K562 (cell line): ENCODE results near the gene OCA2. TPM values are rescaled to one million over a fixed set of nuclear protein-coding genes. Genes with fewer than 3 reads are reported as not detected.

Experiments
- ATAC-seq: fragments of 200-7000 bp; cut with Tn5 transposase; 3 replicates; pipeline ENCODE4 v1.9.1; 2020; ENCODE audit warnings: moderate library complexity
- BruUV-seq: library from RNA; stranded (reverse); fragments of 400-500 nt; replicated peaks from 2 replicates; lab custom pipeline; 2021; lab: Mats Ljungman, UMichigan
- CTCF ChIA-PET: fragments of 300-600 bp; formaldehyde crosslinking; extraction: SDS; loops from one replicate; lab custom pipeline; 2021; ENCODE audit warnings: low intra/inter-chr PET ratio; lab: Yijun Ruan, JAX
- POLR2A ChIA-PET: fragments of 300-600, 350-650 bp; sonication (Branson Sonifier 250); formaldehyde crosslinking; extraction: SDS; loops from one replicate; lab custom pipeline; 2021; ENCODE audit warnings: antibody characterized with exemption, inconsistent platforms; lab: Yijun Ruan, JAX
- DNase-seq, 4 experiments: peaks; one replicate each; pipeline versions ENCODE4 v3.0.0 to v3.0.0-alpha.2; 2011 to 2018; ENCODE audit warnings: low spot score in 3 of 4, mixed read lengths in 3 of 4; ENCODE audit errors: extremely low read depth in 1 of 4
- FAIRE-seq: peaks from 2 replicates; lab custom pipeline; 2011; peaks lifted over from hg19 to GRCh38; lab: Jason Lieb, UNC
- H2AFZ ChIP-seq: 2 replicates; pipeline ENCODE4 v1.6.0; 2011; ENCODE audit warnings: low read depth, low read length, control low read depth, inconsistent platforms
- H3K27ac ChIP-seq: fragments of 200-600 bp; 3 replicates; pipeline ENCODE4 v1.8.0; 2011; ENCODE audit warnings: low read depth, mild to moderate bottlenecking, control low read depth, inconsistent platforms, low read length, moderate library complexity, mixed read lengths; ENCODE audit errors: extremely low read depth
- H3K27me3 ChIP-seq, 2 experiments: fragments of 300-600 bp in 1 of 2; 2 replicates in 1 of 2; 3 replicates in 1 of 2; pipeline versions ENCODE4 v1.6.0 to v1.8.0; 2011; ENCODE audit warnings: inconsistent platforms in 2 of 2, low read length in 2 of 2, mild to moderate bottlenecking in 1 of 2, mixed read lengths in 1 of 2, moderate library complexity in 1 of 2; ENCODE audit not compliant: control insufficient read depth in 2 of 2, insufficient read depth in 2 of 2
- H3K36me3 ChIP-seq: fragments of 300-600 bp; 3 replicates; pipeline ENCODE4 v1.8.0; 2011; ENCODE audit warnings: mild to moderate bottlenecking, low read length, inconsistent platforms; ENCODE audit not compliant: control insufficient read depth, insufficient read depth
- H3K4me1 ChIP-seq, 2 experiments: fragments of 200-600 bp in 1 of 2; replicated peaks in 1 of 2; 2 replicates in 1 of 2; 3 replicates in 1 of 2; pipeline versions ENCODE4 v1.5.1 to v1.8.0; 2011; ENCODE audit warnings: inconsistent platforms in 2 of 2, low read length in 2 of 2, mild to moderate bottlenecking in 1 of 2, mixed read lengths in 1 of 2, moderate library complexity in 1 of 2; ENCODE audit not compliant: control insufficient read depth in 2 of 2, insufficient read depth in 2 of 2
- H3K4me2 ChIP-seq: 2 replicates; pipeline ENCODE4 v1.6.1; 2011; ENCODE audit warnings: low read length, control low read depth, inconsistent platforms, mixed read lengths; ENCODE audit not compliant: insufficient read depth
- H3K4me3 ChIP-seq: fragments of 200-600 bp; sonication (generic), shearing (Covaris generic); 2 replicates; pipeline ENCODE4 v1.5.1; 2016; ENCODE audit warnings: control low read depth, inconsistent platforms
- H3K79me2 ChIP-seq: fragments of 200-600 bp; 3 replicates; pipeline ENCODE4 v1.8.0; 2011; ENCODE audit warnings: low read length, inconsistent platforms; ENCODE audit not compliant: control insufficient read depth, insufficient read depth
- H3K9ac ChIP-seq, 2 experiments: 2 replicates each; pipeline versions ENCODE4 v1.6.0 to v1.6.1; 2011; ENCODE audit warnings: low read depth in 2 of 2, low read length in 2 of 2, control low read depth in 1 of 2, inconsistent platforms in 1 of 2, mild to moderate bottlenecking in 1 of 2, mixed read lengths in 1 of 2; ENCODE audit not compliant: insufficient read depth in 1 of 2
- H3K9me1 ChIP-seq: one replicate; pipeline ENCODE4 v1.6.0; 2011; ENCODE audit warnings: inconsistent platforms, mild to moderate bottlenecking, low read length, moderate library complexity; ENCODE audit not compliant: control insufficient read depth, insufficient read depth
- H3K9me3 ChIP-seq: replicated peaks from 2 replicates; pipeline ENCODE4 v1.5.1; 2011; ENCODE audit warnings: low read depth, low read length, inconsistent platforms; ENCODE audit not compliant: control insufficient read depth, insufficient read depth
- H4K20me1 ChIP-seq: replicated peaks from 2 replicates; pipeline ENCODE4 v1.6.1; 2011; ENCODE audit warnings: low read length, inconsistent platforms, mixed read lengths; ENCODE audit not compliant: control insufficient read depth, insufficient read depth
- ATF1 ChIP-seq, 2 experiments: fragments of 450-650 bp in 1 of 2; IDR thresholded peaks; 2 replicates each; pipeline ENCODE4 v1.6.1; 2016; ENCODE audit warnings: missing compliant biosample characterization in 1 of 2, missing genetic modification characterization in 1 of 2
- LEF1 ChIP-seq: fragments of 450-650 bp; IDR thresholded peaks from 2 replicates; pipeline ENCODE4 v1.6.1; 2016; ENCODE audit warnings: mild to moderate bottlenecking
- ZNF583 ChIP-seq: fragments of 250-450 bp; sonication (Bioruptor Pico); IDR thresholded peaks from 2 replicates; pipeline ENCODE4 v1.4.0; 2020
- WGBS: fragments of 100-300 bp; shearing (Covaris generic); methylation state at CpG from one replicate; pipeline ENCODE4 v1.1.6; 2016; ENCODE audit warnings: low coverage, mixed read lengths; ENCODE audit not compliant: insufficient coverage; ENCODE audit errors: missing lambda C conversion rate; 5-methylcytosine and 5-hydroxymethylcytosine counted together
- in situ Hi-C: fragments of 300-500 bp; cut with MboI; formaldehyde crosslinking; loops from 4 replicates; pipeline ENCODE4 v1.15.0; 2018; ENCODE audit warnings: inconsistent platforms, mixed read lengths
- intact Hi-C: fragments of 100-400 bp; cut with micrococcal nuclease; formaldehyde crosslinking; loops from 2 replicates; pipeline ENCODE4 v1.14.2; 2022
- polyA plus RNA-seq, 8 experiments: library from polyadenylated mRNA; depleted of rRNA in 4 of 8; stranded (reverse) in 5 of 8; unstranded in 3 of 8; fragments of >200 nt; fragmentation: Nextera tagmentation in 2 of 8; fragmentation: Illumina TruSeq in 1 of 8; extraction: Ambion mirVana in 2 of 8; extraction: Trizol in 1 of 8; gene quantifications; 2 replicates each; pipeline versions ENCODE4 v1.2.1 to v1.2.3, GENCODE V29; 2011 to 2014; ENCODE audit warnings: inconsistent platforms in 1 of 8, missing spikeins in 1 of 8
- total RNA-seq, 7 experiments: library from RNA; depleted of rRNA in 6 of 7; stranded (reverse); fragments of >200 nt in 6 of 7; fragmentation: Illumina TruSeq in 2 of 7; extraction: Trizol in 2 of 7; gene quantifications; 2 replicates each; pipeline versions ENCODE4 v1.2.1 to v1.2.3, GENCODE V29; 2011 to 2021; ENCODE audit warnings: low replicate concordance in 1 of 7
- TF ChIP-seq, protein P1 (sequence below): fragments of 250-450 bp; sonication (Bioruptor Pico); IDR thresholded peaks from 2 replicates; pipeline ENCODE4 v1.6.1; 2021; ENCODE audit warnings: mild to moderate bottlenecking
- TF ChIP-seq, protein P2 (sequence below), 2 experiments: fragments of 450-650 bp; conservative IDR thresholded peaks; 2 replicates each; pipeline ENCODE4 v1.6.1; 2017; ENCODE audit warnings: mild to moderate bottlenecking in 2 of 2, moderate library complexity in 2 of 2
- TF ChIP-seq, protein P3 (sequence below): sonication (generic); formaldehyde crosslinking; IDR thresholded peaks from 2 replicates; pipeline ENCODE4 v1.8.0; 2022; ENCODE audit warnings: mild to moderate bottlenecking, low read depth, missing genetic modification reagents

OCA2 gene
- total and polyA plus RNA-seq, 9 of the 15 experiments (the other 6 are each of a cell fraction or from before 2014, with no cell fraction given) = 0.07 to 0.59 (median 0.17) TPM; not detected in 1

DNA sequence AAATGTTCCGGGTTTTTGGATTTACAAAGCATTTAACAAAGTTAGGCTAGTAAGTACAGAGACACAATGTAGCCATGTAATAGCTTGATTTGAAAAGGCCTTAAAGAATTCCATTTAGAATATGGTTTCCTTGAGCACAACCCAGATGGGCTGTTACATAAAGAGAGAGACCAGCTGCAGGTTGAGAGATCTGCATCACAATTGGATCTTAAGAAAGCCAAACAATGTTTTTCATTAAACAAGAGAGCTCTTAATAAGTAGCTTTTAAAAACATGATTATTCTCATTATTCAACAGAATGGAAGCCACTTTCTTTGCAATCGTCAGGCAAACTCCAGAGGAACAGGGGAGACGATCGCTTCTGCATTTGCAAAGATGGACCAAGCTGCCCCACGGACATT is 300.3 kb downstream of the OCA2 start:
- TF ChIP-seq LEF1 (no peak), ZNF583 (CRISPR knock-in tag) (no peak), ATF1 (CRISPR knock-in tag; IDR thresholded peaks at IDR 0.05) (no peak), ATF1 (tag; IDR thresholded peaks at IDR 0.05) (no peak)
- TF ChIP-seq, protein P1, sequence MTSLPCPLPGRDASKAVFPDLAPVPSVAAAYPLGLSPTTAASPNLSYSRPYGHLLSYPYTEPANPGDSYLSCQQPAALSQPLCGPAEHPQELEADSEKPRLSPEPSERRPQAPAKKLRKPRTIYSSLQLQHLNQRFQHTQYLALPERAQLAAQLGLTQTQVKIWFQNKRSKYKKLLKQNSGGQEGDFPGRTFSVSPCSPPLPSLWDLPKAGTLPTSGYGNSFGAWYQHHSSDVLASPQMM (CRISPR knock-in tag) = no peak
- TF ChIP-seq, protein P2, sequence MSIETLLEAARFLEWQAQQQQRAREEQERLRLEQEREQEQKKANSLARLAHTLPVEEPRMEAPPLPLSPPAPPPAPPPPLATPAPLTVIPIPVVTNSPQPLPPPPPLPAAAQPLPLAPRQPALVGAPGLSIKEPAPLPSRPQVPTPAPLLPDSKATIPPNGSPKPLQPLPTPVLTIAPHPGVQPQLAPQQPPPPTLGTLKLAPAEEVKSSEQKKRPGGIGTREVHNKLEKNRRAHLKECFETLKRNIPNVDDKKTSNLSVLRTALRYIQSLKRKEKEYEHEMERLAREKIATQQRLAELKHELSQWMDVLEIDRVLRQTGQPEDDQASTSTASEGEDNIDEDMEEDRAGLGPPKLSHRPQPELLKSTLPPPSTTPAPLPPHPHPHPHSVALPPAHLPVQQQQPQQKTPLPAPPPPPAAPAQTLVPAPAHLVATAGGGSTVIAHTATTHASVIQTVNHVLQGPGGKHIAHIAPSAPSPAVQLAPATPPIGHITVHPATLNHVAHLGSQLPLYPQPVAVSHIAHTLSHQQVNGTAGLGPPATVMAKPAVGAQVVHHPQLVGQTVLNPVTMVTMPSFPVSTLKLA (conservative IDR thresholded peaks at IDR 0.05) = no peak
- TF ChIP-seq, protein P3, sequence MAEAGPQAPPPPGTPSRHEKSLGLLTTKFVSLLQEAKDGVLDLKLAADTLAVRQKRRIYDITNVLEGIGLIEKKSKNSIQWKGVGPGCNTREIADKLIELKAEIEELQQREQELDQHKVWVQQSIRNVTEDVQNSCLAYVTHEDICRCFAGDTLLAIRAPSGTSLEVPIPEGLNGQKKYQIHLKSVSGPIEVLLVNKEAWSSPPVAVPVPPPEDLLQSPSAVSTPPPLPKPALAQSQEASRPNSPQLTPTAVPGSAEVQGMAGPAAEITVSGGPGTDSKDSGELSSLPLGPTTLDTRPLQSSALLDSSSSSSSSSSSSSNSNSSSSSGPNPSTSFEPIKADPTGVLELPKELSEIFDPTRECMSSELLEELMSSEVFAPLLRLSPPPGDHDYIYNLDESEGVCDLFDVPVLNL (CRISPR knock-in tag) = no peak
- Histone ChIP-seq H3K4me2 (no peak overlapping the region), H3K4me1 (no peaks in the 10 kb centered on the region), H2AFZ (no peak overlapping the region), H3K79me2 (no peaks in the 10 kb centered on the region), H3K9me1 (no peaks in the 10 kb centered on the region), H3K4me3 (no peak overlapping the region), H3K36me3 (no peaks in the 10 kb centered on the region), H3K9ac (no peak overlapping the region), H4K20me1 (no peaks in the 10 kb centered on the region), H3K27me3 (peaks cover 4 to 23% of the 10 kb centered on the region in 2 experiments; a peak in 4 of 5 replicates), H3K9me3 (no peaks in the 10 kb centered on the region), H3K27ac (no peak overlapping the region)
- ChIA-PET POLR2A (no interaction called here), CTCF (no interaction called here)
- WGBS = 0% methylated on average over 5 of the region's 5 CpGs
- in situ Hi-C loops (no loop called here), intact Hi-C loops (no loop called here)
- no peak for DNase-seq
- BruUV-seq = no TSS peak
- ATAC-seq = no peak
- no peak for FAIRE-seq
